KOPT-K1 (cell line): ENCODE measurements around the gene ANXA2R.

ENCODE experiments used
- H3K27ac ChIP-seq: fragments of 200-600 bp; sonication (generic); 2 replicates; pipeline ENCODE4 v1.5.1; 2016; ENCODE audit warnings: antibody characterized with exemption, mild to moderate bottlenecking, low read depth, low read length; ENCODE audit not compliant: poor library complexity, severe bottlenecking
- H3K36me3 ChIP-seq: fragments of 200-600 bp; sonication (generic); 2 replicates; pipeline ENCODE4 v1.5.1; 2017; ENCODE audit warnings: antibody characterized with exemption, mild to moderate bottlenecking, low read length, moderate library complexity; ENCODE audit not compliant: insufficient read depth
- H3K9me3 ChIP-seq: fragments of 200-600 bp; sonication (generic); 2 replicates; pipeline ENCODE4 v1.5.1; 2017; ENCODE audit warnings: antibody characterized with exemption, low read length, mild to moderate bottlenecking; ENCODE audit not compliant: insufficient read depth, poor library complexity, severe bottlenecking

ANXA2R gene

GRCh38 chr5:43024217-43024616 is 15.9 kb downstream of the ANXA2R start:
- H3K36me3 ChIP-seq: no peaks in the 10 kb centered on the region
- H3K27ac ChIP-seq: no peak overlapping the region
- no peaks in the 10 kb centered on the region for H3K9me3 ChIP-seq

GRCh38 chr5:43021151-43021550 is 19.0 kb downstream of the ANXA2R start:
- no peaks in the 10 kb centered on the region for H3K36me3 ChIP-seq
- no peaks in the 10 kb centered on the region for H3K9me3 ChIP-seq
- peak overlapping the region; percentile 95 for H3K27ac ChIP-seq

- peak overlapping the region; percentile 95 for H3K27ac ChIP-seq
- H3K36me3 ChIP-seq: no peaks in the 10 kb centered on the region
- H3K9me3 ChIP-seq: no peaks in the 10 kb centered on the region
Observed at GRCh38 chr5:43020399-43020746, 19.7 kb downstream of the ANXA2R start.

GRCh38 chr5:43019614-43020398 is 20.3 kb downstream of the ANXA2R start:
- Histone ChIP-seq H3K9me3 (no peaks in the 10 kb centered on the region), H3K27ac (peak overlapping the region; percentile 95), H3K36me3 (no peaks in the 10 kb centered on the region)

GRCh38 chr5:43019291-43019613 is 20.9 kb downstream of the ANXA2R start:
- peaks cover 2% of the 10 kb centered on the region; the same call in 1 of the 2 replicates for H3K36me3 ChIP-seq
- H3K27ac ChIP-seq: peak overlapping the region; percentile 95
- no peaks in the 10 kb centered on the region for H3K9me3 ChIP-seq

GRCh38 chr5:43017428-43017815 is 22.7 kb downstream of the ANXA2R start:
- no peaks in the 10 kb centered on the region for H3K9me3 ChIP-seq
- H3K36me3 ChIP-seq: peaks cover 9% of the 10 kb centered on the region; the same call in 1 of the 2 replicates
- H3K27ac ChIP-seq: peak overlapping the region; percentile 95

- Histone ChIP-seq H3K27ac (peak overlapping the region; percentile 95), H3K9me3 (no peaks in the 10 kb centered on the region), H3K36me3 (peaks cover 9% of the 10 kb centered on the region; the same call in 1 of the 2 replicates)
Observed at GRCh38 chr5:43016217-43016779, 23.8 kb downstream of the ANXA2R start.

GRCh38 chr5:43014522-43014921 is 25.6 kb downstream of the ANXA2R start:
- Histone ChIP-seq H3K27ac (peak overlapping the region; percentile 95), H3K36me3 (peaks cover 9% of the 10 kb centered on the region; the same call in 1 of the 2 replicates), H3K9me3 (no peaks in the 10 kb centered on the region)

GRCh38 chr5:43010935-43011315 is 29.2 kb downstream of the ANXA2R start:
- Histone ChIP-seq H3K27ac (peak overlapping the region; percentile 97), H3K36me3 (peaks cover 9% of the 10 kb centered on the region; the same call in 1 of the 2 replicates), H3K9me3 (no peaks in the 10 kb centered on the region)

GRCh38 chr5:43008363-43009153 is 31.6 kb downstream of the ANXA2R start:
- Histone ChIP-seq H3K36me3 (0 out of 2 replicates have a peak, but pooled peaks cover under 1% of the 10 kb centered on the region), H3K9me3 (no peaks in the 10 kb centered on the region), H3K27ac (peak overlapping the region; percentile 97)

GRCh38 chr5:43007911-43008362 is 32.2 kb downstream of the ANXA2R start:
- Histone ChIP-seq H3K27ac (peak overlapping the region; percentile 97), H3K9me3 (no peaks in the 10 kb centered on the region), H3K36me3 (no peaks in the 10 kb centered on the region)

GRCh38 chr5:43007246-43007910 is 32.7 kb downstream of the ANXA2R start:
- H3K27ac ChIP-seq: peak overlapping the region; percentile 97
- no peaks in the 10 kb centered on the region for H3K9me3 ChIP-seq
- no peaks in the 10 kb centered on the region for H3K36me3 ChIP-seq

- no peaks in the 10 kb centered on the region for H3K9me3 ChIP-seq
- no peaks in the 10 kb centered on the region for H3K36me3 ChIP-seq
- peak overlapping the region; percentile 97 for H3K27ac ChIP-seq
Observed at GRCh38 chr5:43006424-43007202, 33.5 kb downstream of the ANXA2R start.

- Histone ChIP-seq H3K36me3 (no peaks in the 10 kb centered on the region), H3K27ac (no peak overlapping the region), H3K9me3 (no peaks in the 10 kb centered on the region)
Observed at GRCh38 chr5:43005031-43005430, 35.1 kb downstream of the ANXA2R start.
